MM.1S (cell line): ENCODE measurements around the gene ACTR2.

Experiments
- EZH2 ChIP-seq: fragments of 300-600 bp; sonication (generic); optimal IDR thresholded peaks from 2 replicates; pipeline ENCODE3; 2017; ENCODE audit warnings: low read depth, mild to moderate bottlenecking, antibody characterized with exemption, low read length, mixed read lengths
- EZH2phosphoT487 ChIP-seq: fragments of 300-600 bp; sonication (generic); IDR thresholded peaks from 2 replicates; pipeline ENCODE4 v1.6.1; 2018; ENCODE audit warnings: antibody characterized with exemption, low read length
- TF ChIP-seq, protein P1 (sequence below): fragments of 300-600 bp; sonication (generic); IDR thresholded peaks from 2 replicates; pipeline ENCODE4 v1.5.1; 2016; ENCODE audit warnings: antibody characterized with exemption, low read length, mixed read lengths

DNA sequence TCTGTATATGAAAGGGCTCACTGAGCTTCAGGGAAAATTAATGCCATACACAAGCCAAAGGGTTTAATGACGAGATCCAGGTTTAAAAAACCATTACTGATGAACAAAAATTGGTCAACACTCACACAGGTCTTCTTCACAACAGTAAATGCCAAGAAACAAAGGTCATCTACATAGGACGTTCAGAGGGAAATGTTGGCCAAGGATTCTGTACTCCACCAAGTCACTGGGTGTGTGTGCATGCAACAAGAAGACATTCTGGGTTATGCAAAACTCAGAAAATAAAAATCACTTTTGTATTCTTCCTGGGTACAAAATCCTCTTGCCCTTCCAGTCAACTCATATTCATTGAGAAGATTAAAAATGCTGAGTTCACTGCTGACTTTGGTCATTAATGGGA lies 78.3 kb downstream of the ACTR2 start:
- TF ChIP-seq, protein P1, sequence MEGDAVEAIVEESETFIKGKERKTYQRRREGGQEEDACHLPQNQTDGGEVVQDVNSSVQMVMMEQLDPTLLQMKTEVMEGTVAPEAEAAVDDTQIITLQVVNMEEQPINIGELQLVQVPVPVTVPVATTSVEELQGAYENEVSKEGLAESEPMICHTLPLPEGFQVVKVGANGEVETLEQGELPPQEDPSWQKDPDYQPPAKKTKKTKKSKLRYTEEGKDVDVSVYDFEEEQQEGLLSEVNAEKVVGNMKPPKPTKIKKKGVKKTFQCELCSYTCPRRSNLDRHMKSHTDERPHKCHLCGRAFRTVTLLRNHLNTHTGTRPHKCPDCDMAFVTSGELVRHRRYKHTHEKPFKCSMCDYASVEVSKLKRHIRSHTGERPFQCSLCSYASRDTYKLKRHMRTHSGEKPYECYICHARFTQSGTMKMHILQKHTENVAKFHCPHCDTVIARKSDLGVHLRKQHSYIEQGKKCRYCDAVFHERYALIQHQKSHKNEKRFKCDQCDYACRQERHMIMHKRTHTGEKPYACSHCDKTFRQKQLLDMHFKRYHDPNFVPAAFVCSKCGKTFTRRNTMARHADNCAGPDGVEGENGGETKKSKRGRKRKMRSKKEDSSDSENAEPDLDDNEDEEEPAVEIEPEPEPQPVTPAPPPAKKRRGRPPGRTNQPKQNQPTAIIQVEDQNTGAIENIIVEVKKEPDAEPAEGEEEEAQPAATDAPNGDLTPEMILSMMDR, result no peak
- no peak for TF ChIP-seq EZH2phosphoT487
- TF ChIP-seq EZH2, result no peak
